ENCODE data around the gene ABHD17C. TPM values are rescaled to one million over a fixed set of nuclear protein-coding genes. Genes with fewer than 3 reads are reported as not detected.

The ABHD17C gene
- polyA plus RNA-seq, 6 donors from 2014 or later: 0.29 to 1.0 (median 0.37) TPM; not detected in 1

DNA sequence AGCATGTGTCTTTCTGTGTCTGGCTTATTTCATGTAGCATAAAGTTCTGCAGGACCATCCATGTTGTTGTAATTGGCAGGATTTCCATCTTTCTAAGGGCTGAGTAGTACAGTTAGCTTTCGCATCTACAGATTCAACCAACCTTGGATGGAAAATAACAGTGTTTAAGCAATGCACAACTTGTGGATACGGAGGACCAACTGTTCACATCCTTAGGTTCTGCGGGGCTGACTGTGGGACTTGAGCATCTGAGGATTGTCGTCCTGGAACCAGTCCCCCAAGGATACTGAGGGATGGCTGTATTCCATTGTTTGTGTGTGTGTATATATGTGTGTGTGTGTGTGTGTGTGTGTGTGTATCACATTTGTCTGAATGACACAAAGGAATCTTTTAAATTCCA, 27.7 kb downstream of the ABHD17C start:
- no peak overlapping the region for H3K27ac Mint-ChIP-seq
- no peaks in the 10 kb centered on the region for H3K27me3 Mint-ChIP-seq
- peaks cover 0 to 13% (median 9%) of the 10 kb centered on the region in 7 donors for H3K9me3 Mint-ChIP-seq

DNA sequence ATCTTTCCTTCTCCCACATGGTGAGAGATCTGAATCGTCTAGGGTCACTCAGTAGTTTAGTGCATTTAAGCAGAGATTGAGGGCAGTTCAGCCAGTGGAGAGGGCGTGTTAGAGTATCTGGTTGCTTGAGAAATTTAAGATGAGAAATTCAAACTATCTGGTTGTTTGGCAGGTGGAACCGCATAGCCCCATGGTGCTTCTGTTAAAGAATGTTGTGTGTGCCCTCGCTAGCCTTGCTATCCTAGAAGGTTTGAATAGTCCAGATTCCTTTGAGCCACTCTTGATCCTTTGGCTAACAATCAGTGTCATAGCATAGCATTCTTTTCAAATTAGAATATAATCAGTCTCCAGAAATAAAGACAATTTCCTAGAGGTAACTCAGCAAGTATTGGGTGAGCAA, 32.1 kb downstream of the ABHD17C start:
- H3K27ac Mint-ChIP-seq: no peak overlapping the region
- ATAC-seq (ENCODE audit: low read depth in 2 of 2) (no peak), DNase-seq (no peak)
- no peaks in the 10 kb centered on the region for H3K36me3 Mint-ChIP-seq
- no peaks in the 10 kb centered on the region for H3K4me1 Mint-ChIP-seq
- H3K9me3 Mint-ChIP-seq: peaks cover 0 to 13% (median 7%) of the 10 kb centered on the region in 7 donors
- no peaks in the 10 kb centered on the region for H3K27me3 Mint-ChIP-seq
- H3K4me3 Mint-ChIP-seq: no peak overlapping the region

More for the DNA sequence above, 27.7 kb downstream of the ABHD17C start:
- H3K4me3 Mint-ChIP-seq: no peak overlapping the region
- ATAC-seq (ENCODE audit: low read depth in 2 of 2) (no peak), DNase-seq (no peak)
- no peaks in the 10 kb centered on the region for H3K4me1 Mint-ChIP-seq
- H3K36me3 Mint-ChIP-seq: no peaks in the 10 kb centered on the region

DNA sequence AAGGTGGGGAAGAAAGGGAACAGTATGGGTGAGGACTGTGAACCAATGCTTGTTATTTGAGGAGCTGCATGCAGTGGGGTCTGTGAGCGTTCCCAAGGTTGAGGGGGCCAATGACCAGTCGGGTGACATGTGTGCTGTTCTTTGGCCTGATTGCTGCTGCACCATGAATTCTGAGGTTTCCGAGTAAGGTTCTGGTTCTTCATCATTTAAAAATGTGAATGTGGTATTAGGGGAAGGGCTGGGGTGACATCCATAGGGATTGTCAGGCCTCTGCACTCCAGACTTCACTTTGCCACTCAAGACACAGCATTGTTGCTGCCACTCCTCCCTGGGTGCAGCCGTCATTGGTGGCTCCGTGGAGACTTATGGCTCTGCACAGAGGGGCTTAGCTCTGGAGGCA, 32.5 kb downstream of the ABHD17C start:
- no peak overlapping the region for H3K4me3 Mint-ChIP-seq
- DNase-seq (no peak), ATAC-seq (ENCODE audit: low read depth in 2 of 2) (no peak)
- no peaks in the 10 kb centered on the region for H3K36me3 Mint-ChIP-seq
- no peak overlapping the region for H3K27ac Mint-ChIP-seq
- peaks cover 0 to 13% (median 7%) of the 10 kb centered on the region in 7 donors for H3K9me3 Mint-ChIP-seq
- no peaks in the 10 kb centered on the region for H3K4me1 Mint-ChIP-seq
- no peaks in the 10 kb centered on the region for H3K27me3 Mint-ChIP-seq

DNA sequence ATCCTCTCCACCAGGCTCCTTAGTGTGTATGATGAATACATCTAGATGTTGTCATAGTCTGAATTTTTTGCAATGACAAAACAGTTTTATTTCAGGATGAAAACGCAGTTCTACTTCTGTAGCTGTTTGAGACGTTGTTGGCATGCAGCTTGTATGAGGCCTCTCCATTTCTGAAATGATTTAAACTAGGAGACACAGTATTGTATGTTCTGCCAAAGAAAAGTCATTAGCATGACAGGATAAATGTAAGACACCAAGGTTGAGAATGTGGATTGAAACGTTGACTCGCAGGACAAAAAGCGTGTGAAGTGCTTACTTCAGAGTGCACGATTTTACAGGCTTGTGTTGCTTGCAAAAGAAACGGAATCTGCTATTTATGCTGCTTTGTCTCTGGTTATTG, 35.3 kb downstream of the ABHD17C start:
- Mint-ChIP-seq H3K27ac (no peak overlapping the region), H3K27me3 (no peaks in the 10 kb centered on the region), H3K36me3 (no peaks in the 10 kb centered on the region), H3K9me3 (peaks cover 0 to 13% (median 6%) of the 10 kb centered on the region in 7 donors), H3K4me1 (no peaks in the 10 kb centered on the region), H3K4me3 (no peak overlapping the region)
- ATAC-seq (ENCODE audit: low read depth in 2 of 2) (no peak), DNase-seq (no peak)

DNA sequence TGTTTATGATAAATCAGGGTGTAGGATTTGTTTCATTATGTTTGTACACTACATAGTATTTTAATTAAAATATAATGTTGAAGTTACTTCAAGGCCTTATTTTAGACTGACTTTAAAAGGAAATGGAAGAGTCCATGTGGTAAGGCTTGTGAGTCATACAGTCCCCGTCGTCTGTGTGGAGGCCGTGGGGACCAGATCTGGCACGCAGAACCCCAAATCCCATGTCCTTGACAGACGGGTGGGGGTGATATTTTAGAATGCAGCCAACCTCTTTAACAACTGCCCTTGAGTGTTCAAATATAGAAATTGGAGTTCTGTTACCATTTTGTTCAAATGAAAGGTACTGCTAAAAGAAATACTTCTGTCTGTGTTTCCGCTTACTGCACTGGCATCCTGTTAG, 35.8 kb downstream of the ABHD17C start:
- H3K9me3 Mint-ChIP-seq: peaks cover 0 to 11% (median 3%) of the 10 kb centered on the region in 7 donors

DNA sequence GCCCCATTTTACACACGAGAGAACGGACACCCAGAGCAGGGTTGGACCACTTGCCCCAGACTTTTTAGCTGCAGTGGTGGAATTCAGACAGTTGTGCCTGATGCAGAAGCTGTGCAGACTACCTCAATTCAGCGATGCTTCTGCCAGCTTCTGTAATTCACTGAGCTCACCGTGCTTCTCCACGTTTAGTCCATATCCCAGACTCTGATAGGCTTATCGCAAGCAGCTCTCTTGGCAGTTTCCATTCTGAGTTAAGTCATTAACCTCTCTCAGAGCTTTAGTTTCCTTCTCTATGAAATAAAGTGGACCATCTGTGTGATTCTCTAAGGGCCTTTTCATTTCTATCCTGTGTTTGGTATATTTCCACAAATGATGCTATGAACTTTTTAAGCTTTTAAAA, 37.1 kb downstream of the ABHD17C start:
- no peaks in the 10 kb centered on the region for H3K9me3 Mint-ChIP-seq

More for the DNA sequence above, 35.8 kb downstream of the ABHD17C start:
- no peak overlapping the region for H3K27ac Mint-ChIP-seq
- no peak for ATAC-seq (ENCODE audit: low read depth in 2 of 2)
- no peak overlapping the region for H3K4me3 Mint-ChIP-seq
- DNase-seq: no peak
- H3K36me3 Mint-ChIP-seq: no peaks in the 10 kb centered on the region
- no peaks in the 10 kb centered on the region for H3K4me1 Mint-ChIP-seq
- no peaks in the 10 kb centered on the region for H3K27me3 Mint-ChIP-seq

DNA sequence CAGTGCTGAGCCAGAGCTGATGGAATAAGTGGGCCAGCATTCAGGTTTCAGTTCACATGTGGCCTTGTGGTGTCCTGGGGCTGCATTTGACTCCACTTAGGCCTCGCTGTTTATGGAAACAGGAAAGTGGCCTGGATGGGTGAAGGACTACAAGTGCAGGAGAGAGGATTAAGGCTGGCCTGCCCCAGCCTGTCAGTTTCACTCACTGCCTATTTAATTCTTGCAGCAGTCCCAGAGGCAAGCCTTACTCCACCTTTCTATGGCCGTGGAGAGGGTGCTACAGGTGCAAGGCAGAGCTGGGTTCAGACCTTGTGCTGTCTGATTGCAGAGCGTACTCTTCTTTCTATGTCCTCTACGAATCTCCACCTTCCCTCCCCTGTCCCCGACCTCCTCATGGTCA, 37.7 kb downstream of the ABHD17C start:
- H3K4me3 Mint-ChIP-seq: no peak overlapping the region
- no peaks in the 10 kb centered on the region for H3K27me3 Mint-ChIP-seq
- H3K9me3 Mint-ChIP-seq: peaks cover 0 to 2% (median 0%) of the 10 kb centered on the region in 7 donors
- no peaks in the 10 kb centered on the region for H3K4me1 Mint-ChIP-seq
- H3K27ac Mint-ChIP-seq: no peak overlapping the region
- H3K36me3 Mint-ChIP-seq: peaks cover 0 to 4% of the 10 kb centered on the region in 2 donors
- ATAC-seq (ENCODE audit: low read depth in 2 of 2) (no peak), DNase-seq (no peak)

More for the DNA sequence above, 37.1 kb downstream of the ABHD17C start:
- Mint-ChIP-seq H3K36me3 (no peaks in the 10 kb centered on the region), H3K4me1 (no peaks in the 10 kb centered on the region), H3K27ac (no peak overlapping the region), H3K27me3 (no peaks in the 10 kb centered on the region), H3K4me3 (no peak overlapping the region)
- DNase-seq (no peak), ATAC-seq (ENCODE audit: low read depth in 2 of 2) (no peak)

DNA sequence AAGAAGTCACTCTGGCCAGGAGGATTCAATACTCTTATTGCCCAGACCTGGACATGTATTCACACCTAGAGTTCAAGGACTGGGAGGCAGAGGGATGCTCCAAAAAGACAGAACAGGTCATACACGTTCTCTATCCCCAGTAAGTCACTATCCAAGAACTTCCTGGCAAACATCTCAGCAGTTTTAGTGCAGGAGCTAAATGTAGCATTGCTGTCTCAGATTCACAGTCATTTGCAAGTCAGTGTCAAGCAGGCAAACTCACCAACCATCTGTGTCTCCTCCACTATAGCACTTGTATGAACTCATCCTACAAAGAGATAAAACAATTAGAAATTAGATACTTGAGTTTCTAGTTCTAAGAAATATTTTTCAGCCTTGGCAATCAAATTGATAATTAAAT, 38.4 kb downstream of the ABHD17C start:
- no peaks in the 10 kb centered on the region for H3K27me3 Mint-ChIP-seq
- H3K4me1 Mint-ChIP-seq: no peaks in the 10 kb centered on the region
- DNase-seq (no peak), ATAC-seq (ENCODE audit: low read depth in 2 of 2) (no peak)
- H3K9me3 Mint-ChIP-seq: peaks cover 0 to 2% (median 0%) of the 10 kb centered on the region in 7 donors
- H3K4me3 Mint-ChIP-seq: no peak overlapping the region
- peak overlapping the region in 1 of 6 donors; percentile 39 for H3K27ac Mint-ChIP-seq
- peaks cover 0 to 11% of the 10 kb centered on the region in 2 donors for H3K36me3 Mint-ChIP-seq

DNA sequence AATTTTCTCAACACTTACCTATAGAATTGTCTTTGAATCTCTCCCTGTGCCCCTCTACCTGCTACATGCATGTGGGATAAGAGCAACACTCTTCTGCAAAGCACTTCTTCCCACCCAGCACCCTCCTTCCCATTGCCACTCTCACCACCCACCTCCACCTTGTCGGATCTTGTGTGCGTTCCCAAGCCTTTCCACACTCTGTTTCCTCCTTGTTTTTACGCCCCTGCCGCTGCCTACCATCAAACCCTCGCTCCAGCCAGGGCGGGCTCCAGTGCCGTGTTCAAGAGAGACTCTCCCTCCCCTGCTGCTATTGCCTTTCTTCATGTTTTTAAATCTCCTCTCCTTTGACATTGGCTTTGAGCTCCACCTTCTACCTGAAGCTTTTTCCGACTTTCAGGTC, 40.2 kb downstream of the ABHD17C start:
- peaks cover 0 to 12% of the 10 kb centered on the region in 2 donors for H3K36me3 Mint-ChIP-seq
- H3K27ac Mint-ChIP-seq: no peak overlapping the region
- H3K4me3 Mint-ChIP-seq: no peak overlapping the region
- DNase-seq: no peak
- H3K27me3 Mint-ChIP-seq: no peaks in the 10 kb centered on the region
- H3K9me3 Mint-ChIP-seq: peaks cover 0 to 9% (median 2%) of the 10 kb centered on the region in 7 donors
- no peak for ATAC-seq (ENCODE audit: low read depth in 2 of 2)
- no peaks in the 10 kb centered on the region for H3K4me1 Mint-ChIP-seq

DNA sequence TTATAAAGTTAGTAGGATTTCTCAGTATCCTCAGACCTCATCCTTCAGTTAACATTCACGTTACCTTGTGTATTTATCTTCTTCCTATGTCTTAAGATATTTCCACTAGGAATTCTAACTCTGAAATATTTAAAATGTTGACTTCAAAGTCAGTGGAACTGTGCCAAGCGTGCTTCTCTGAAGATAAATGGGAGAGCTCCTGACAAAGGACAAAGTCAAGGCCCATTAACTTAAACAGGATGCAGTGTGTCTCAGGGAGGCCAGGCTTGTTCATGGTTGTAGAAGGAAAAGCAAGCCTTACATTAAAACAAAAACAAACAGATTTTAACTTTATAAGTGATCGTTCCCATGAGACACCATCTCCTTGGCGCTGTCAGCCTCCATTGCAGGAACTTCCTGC, 41.5 kb downstream of the ABHD17C start:
- DNase-seq: no peak
- no peaks in the 10 kb centered on the region for H3K27me3 Mint-ChIP-seq
- H3K4me3 Mint-ChIP-seq: no peak overlapping the region
- peaks cover 0 to 9% (median 2%) of the 10 kb centered on the region in 7 donors for H3K9me3 Mint-ChIP-seq
- no peak overlapping the region for H3K27ac Mint-ChIP-seq
- no peak for ATAC-seq (ENCODE audit: low read depth in 2 of 2)
- H3K36me3 Mint-ChIP-seq: peaks cover 0 to 12% of the 10 kb centered on the region in 2 donors
- H3K4me1 Mint-ChIP-seq: no peaks in the 10 kb centered on the region

DNA sequence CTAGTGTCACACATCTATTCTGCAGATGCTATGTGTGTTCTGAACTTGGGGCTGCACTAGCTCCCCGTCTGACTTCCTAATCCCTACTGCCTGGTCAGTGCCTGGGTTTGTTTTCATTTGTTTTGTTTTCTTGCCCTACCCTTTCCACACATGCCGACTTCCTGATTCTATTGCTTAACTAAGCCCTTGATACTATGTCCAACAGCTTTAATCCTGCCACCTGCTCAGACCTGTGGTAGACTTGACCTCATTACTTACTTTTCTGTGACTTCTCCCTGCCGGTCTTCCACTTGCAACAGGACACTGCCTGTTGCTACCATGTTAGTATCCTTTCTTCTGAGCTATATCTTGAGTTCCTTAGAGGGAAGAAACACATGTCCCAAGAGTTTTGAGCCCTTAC, 44.8 kb downstream of the ABHD17C start:
- DNase-seq (no peak), ATAC-seq (ENCODE audit: low read depth in 2 of 2) (no peak)
- Mint-ChIP-seq H3K36me3 (peaks cover 0 to 12% of the 10 kb centered on the region in 2 donors), H3K4me1 (no peaks in the 10 kb centered on the region), H3K27ac (peak overlapping the region in 2 of 6 donors; percentile 18 to 45), H3K4me3 (no peak overlapping the region), H3K27me3 (no peaks in the 10 kb centered on the region), H3K9me3 (peaks cover 0 to 9% (median 2%) of the 10 kb centered on the region in 7 donors)

DNA sequence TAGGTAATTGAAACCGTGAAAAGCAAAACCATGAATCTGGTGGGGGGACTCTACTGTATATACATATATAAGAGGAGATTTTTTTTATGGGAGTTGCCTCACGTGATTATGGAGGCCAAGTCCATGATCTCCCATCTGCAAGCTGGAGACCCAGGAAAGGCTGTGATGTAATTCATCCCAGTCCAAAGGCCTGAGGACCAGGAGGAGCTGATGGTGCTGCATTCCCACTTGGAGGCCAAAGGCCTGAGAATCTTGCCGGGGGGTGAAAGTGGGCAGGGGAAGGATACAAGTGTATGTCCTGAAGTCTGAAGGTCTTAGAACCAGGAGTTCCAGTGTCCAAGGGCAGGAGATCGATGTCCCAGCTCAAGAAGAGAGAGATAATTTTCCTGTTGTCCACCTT, 47.0 kb downstream of the ABHD17C start:
- no peak for DNase-seq
- no peak for ATAC-seq (ENCODE audit: low read depth in 2 of 2)
- H3K9me3 Mint-ChIP-seq: peaks cover 2 to 19% (median 8%) of the 10 kb centered on the region in 7 donors
- no peak overlapping the region for H3K4me3 Mint-ChIP-seq
- H3K4me1 Mint-ChIP-seq: no peaks in the 10 kb centered on the region
- H3K36me3 Mint-ChIP-seq: peaks cover 5 to 20% of the 10 kb centered on the region in 2 donors
- no peak overlapping the region for H3K27ac Mint-ChIP-seq
- no peaks in the 10 kb centered on the region for H3K27me3 Mint-ChIP-seq

DNA sequence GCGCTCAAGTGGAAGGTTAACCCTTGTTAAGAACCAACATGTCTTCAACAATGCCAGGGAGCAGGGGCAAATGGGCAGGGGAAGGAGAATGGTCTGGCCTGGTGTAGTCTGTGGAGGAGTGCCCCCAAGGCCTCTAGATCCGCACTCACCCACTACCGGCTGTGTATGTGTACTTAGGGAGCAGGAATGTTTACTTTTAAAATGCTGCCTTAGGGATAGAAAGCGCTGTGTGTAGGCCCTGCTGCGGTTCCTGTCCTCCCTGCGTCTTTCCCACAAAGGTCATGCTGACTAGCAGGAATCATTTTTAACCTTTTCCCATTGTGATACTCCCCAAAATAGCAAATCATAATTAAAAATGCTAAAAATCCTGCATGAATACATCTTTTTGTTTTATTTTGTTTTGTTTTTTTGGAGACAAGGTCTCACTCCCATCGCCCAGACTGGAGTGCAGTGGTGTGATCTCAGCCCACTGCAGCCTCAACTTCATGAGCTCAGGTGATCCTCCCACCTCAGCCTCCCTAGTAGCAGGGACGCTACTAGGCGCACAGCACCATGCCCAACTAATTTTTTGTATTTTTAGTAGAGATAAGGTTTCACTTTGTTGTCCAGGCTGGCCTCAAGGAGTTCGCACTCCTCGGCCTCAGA, 48.2 kb downstream of the ABHD17C start:
- Mint-ChIP-seq H3K27ac (no peak overlapping the region), H3K4me3 (no peak overlapping the region), H3K4me1 (no peaks in the 10 kb centered on the region), H3K27me3 (no peaks in the 10 kb centered on the region), H3K9me3 (peaks cover 2 to 19% (median 8%) of the 10 kb centered on the region in 7 donors), H3K36me3 (peaks cover 5 to 10% of the 10 kb centered on the region in 2 donors)
- ATAC-seq (ENCODE audit: low read depth in 2 of 2) (no peak), DNase-seq (no peak)

DNA sequence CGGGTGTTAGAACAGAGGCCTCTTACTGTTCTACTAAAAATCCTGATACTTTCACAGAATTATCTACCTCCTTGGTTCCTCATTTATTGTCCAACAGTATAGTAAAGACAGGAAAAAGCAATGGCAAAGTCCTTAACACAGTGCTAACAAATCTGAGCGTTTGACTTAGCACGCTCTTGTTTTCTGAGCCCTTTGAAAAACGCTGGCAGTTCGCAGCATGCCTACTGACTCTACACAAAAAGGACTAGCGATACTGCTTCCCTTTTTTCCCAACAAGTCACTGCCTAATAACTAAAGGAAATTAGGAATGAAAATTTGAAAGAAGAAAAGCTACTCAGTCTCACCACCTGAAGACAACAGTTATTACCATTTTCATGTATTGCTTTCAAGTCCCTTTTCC, 49.3 kb downstream of the ABHD17C start:
- Mint-ChIP-seq H3K4me1 (no peaks in the 10 kb centered on the region), H3K9me3 (peaks cover 2 to 12% (median 6%) of the 10 kb centered on the region in 7 donors), H3K27me3 (no peaks in the 10 kb centered on the region), H3K36me3 (peaks cover 5 to 8% of the 10 kb centered on the region in 2 donors), H3K27ac (no peak overlapping the region), H3K4me3 (no peak overlapping the region)
- ATAC-seq (ENCODE audit: low read depth in 2 of 2) (no peak), DNase-seq (no peak)
